T-helper 1 cell treated with Interleukin-12 subunit alpha and Interleukin-12 subunit beta and Interleukin-4 antibody, amounts not matched to agents 30 μg/mL and 1 μg/mL, for 36 hours (primary cell): ENCODE results near the gene U2AF1L4.

ENCODE experiments used
- H3K27ac Mint-ChIP-seq: one replicate; pipeline ENCODE4 v1.8.0; 2021; ENCODE audit warnings: mild to moderate bottlenecking, mixed read lengths
- H3K27me3 Mint-ChIP-seq: one replicate; pipeline ENCODE4 v1.8.0; 2021; ENCODE audit warnings: low read depth, mixed read lengths
- H3K36me3 Mint-ChIP-seq: one replicate; pipeline ENCODE4 v1.8.0; 2021; ENCODE audit warnings: low read depth, mixed read lengths
- H3K4me1 Mint-ChIP-seq: one replicate; pipeline ENCODE4 v1.8.0; 2021; ENCODE audit warnings: low read depth, mixed read lengths
- H3K4me3 Mint-ChIP-seq: one replicate; pipeline ENCODE4 v1.8.0; 2021; ENCODE audit warnings: mild to moderate bottlenecking, moderate library complexity, mixed read lengths
- H3K9me3 Mint-ChIP-seq: one replicate; pipeline ENCODE4 v1.8.0; 2021; ENCODE audit warnings: mixed read lengths

The U2AF1L4 gene

DNA sequence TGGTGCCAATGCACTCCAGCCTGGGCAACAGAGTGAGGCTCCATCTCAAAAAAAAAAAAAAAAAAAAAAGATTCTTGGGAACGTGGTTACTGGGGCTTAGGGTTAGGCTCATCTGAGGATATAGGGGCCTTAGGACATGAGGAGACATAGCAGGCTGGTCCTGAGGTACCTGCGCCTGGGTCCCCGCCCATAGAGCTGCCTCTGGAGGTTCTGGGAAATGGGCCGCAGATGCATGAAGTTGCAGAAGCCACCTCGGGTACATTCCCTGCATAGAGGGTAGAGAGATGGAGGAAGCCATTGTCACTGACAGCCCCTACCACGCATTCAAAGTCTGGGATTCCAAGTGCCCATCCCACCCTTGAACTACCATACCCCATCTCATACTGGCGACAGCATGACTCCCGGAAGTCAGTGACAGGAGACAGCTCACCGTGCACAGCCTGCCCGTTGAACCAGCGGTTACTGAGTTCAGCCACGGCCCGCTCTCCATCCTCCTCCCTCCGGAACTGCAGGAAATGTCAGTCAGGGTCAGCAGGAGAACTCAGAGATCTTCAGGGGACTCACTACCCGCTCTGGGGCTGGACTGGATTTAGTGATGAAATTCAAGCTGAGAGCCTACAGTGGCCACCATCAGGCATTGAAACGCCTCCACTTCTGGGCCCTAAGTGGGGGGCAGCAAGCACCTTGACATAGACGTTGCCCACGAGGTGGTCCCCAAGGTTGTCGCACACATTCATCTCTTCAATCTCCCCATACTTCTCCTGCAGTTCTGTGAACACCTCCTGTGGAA, 1.4 kb downstream of the U2AF1L4 start:
- Mint-ChIP-seq H3K36me3 (peaks cover 14% of the 10 kb centered on the region), H3K9me3 (no peaks in the 10 kb centered on the region), H3K27me3 (no peaks in the 10 kb centered on the region), H3K4me1 (peaks cover 32% of the 10 kb centered on the region), H3K27ac (peak overlapping the region; percentile 93), H3K4me3 (peak overlapping the region; percentile 92)

GRCh38 chr19:35742121-35742724, 3.0 kb downstream of the U2AF1L4 start, which contains the start of gene IGFLR1:
IGFLR1 (minus strand) TSS chr19:35742452; CDS start chr19:35741180, 1,272 bp downstream.
- H3K4me3 Mint-ChIP-seq = peak within 1 kb of the TSS; percentile 91
- peaks cover 18% of the 10 kb centered on the region for H3K36me3 Mint-ChIP-seq
- no peaks in the 10 kb centered on the region for H3K27me3 Mint-ChIP-seq
- H3K4me1 Mint-ChIP-seq = peaks cover 28% of the 10 kb centered on the region
- no peaks in the 10 kb centered on the region for H3K9me3 Mint-ChIP-seq
- H3K27ac Mint-ChIP-seq = peak within 1 kb of the TSS; percentile 97

DNA sequence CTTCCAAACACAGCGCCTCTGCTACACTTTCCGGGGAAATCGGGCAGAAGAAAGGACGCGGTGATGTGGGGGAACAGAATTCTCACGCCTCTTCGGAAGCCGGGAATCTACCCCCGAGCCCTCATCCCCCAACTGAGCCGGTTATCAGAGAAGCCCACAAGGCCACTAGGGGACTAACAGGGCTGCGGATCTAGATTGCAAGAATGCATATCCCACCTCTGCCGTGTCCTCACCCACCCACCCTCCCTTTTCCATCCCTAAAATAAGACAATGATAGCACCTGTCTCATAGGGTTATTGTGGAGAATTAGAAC, 4.1 kb downstream of the U2AF1L4 start:
- Mint-ChIP-seq H3K4me1 (peaks cover 28% of the 10 kb centered on the region), H3K4me3 (peak overlapping the region; percentile 96), H3K27ac (peak overlapping the region; percentile 92), H3K36me3 (peaks cover 24% of the 10 kb centered on the region), H3K27me3 (no peaks in the 10 kb centered on the region), H3K9me3 (no peaks in the 10 kb centered on the region)

DNA sequence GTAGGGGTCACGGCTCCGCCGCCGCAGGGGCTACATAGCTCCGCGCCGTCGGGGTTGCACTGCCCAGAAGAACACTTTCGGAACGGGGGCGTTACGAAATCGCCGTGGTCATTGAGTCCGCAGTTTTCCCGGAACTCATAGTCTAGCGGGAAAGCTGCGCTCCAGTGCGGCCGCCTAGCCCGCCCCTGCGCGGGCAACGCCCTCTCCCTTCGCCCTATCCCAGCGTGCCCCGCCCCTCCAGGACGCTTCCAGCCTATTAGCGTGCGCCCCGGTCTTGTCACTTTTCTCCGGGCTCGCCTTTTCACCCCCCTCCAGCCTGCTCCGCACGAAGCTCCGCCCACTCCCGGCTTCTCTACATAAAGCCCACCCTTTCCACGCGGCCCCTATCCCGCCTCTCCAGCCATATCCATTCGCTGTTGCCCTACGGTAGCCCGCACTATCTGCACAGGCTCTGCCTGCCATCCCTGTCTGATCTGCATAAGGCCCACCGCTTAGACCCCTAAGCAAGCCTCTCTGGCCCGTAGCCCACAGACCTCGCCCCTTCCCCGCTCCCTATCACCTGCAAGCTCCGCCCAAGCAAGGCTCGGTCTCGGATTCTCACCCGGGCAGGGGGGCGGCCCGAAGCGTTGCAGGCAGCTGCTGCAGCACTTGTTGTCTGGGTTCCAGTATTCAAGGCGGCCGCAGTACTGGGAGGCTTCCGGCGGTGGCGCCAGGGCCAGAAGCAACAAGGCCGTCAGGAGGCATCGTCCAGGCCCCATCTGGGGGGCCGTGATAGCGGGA, 4.6 kb downstream of the U2AF1L4 start:
- H3K36me3 Mint-ChIP-seq = peaks cover 25% of the 10 kb centered on the region
- H3K27ac Mint-ChIP-seq = peak overlapping the region; percentile 92
- no peaks in the 10 kb centered on the region for H3K27me3 Mint-ChIP-seq
- H3K4me3 Mint-ChIP-seq = peak overlapping the region; percentile 96
- no peaks in the 10 kb centered on the region for H3K9me3 Mint-ChIP-seq
- peaks cover 27% of the 10 kb centered on the region for H3K4me1 Mint-ChIP-seq

- Mint-ChIP-seq H3K36me3 (peaks cover 21% of the 10 kb centered on the region), H3K27me3 (no peaks in the 10 kb centered on the region), H3K4me3 (peak overlapping the region; percentile 96)
These were observed 5.2 kb downstream of the U2AF1L4 start for GRCh38 chr19:35740108-35740422.

DNA sequence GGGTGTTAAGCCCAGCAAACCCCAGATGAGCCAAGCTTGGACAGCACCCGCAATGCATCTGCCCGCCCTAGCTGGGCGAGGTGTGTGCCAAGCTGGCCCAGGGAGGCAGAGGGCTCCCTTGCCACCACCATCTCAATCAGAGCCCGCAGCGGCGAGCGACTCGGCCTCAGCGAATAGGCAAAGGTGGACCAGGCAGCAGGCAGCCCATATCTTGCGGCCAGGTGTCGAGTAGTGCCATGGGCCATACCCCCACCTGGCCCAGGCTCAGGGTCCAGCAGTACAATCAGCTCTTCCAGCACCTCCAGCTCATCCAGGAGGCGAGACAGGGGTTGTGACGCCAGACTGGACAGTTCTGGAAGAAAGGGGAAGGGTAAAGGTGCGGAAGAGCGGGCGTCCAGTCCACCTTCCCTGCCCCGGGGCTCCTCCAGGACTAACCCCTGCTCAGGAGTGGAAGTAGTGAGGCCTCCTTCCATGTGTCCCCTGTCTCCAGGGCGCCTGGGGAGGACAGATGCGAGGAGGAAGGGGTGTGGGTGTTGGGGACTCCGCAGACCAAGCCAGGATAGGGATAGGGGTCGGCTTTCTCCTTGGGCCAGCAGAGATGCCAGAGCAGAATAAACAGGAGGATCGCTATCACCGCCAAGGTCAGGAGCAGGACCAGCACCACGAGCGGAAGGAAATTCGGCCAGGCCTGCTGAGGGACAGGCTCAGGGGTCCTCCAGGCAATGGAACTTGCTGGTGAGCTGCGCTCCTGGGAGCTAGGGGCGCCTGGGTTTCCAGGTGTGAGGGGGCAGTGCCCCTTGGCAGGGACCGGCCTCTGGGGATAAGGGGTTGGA, 5.7 kb downstream of the U2AF1L4 start:
- Mint-ChIP-seq H3K9me3 (no peaks in the 10 kb centered on the region), H3K27me3 (no peaks in the 10 kb centered on the region), H3K4me3 (peak overlapping the region; percentile 96), H3K27ac (no peak overlapping the region), H3K36me3 (peaks cover 26% of the 10 kb centered on the region), H3K4me1 (peaks cover 27% of the 10 kb centered on the region)

More at GRCh38 chr19:35740108-35740422, 5.2 kb downstream of the U2AF1L4 start:
- H3K4me1 Mint-ChIP-seq = peaks cover 27% of the 10 kb centered on the region
- H3K9me3 Mint-ChIP-seq = no peaks in the 10 kb centered on the region
- H3K27ac Mint-ChIP-seq = no peak overlapping the region

GRCh38 chr19:35738887-35739229, 6.4 kb downstream of the U2AF1L4 start:
- H3K4me3 Mint-ChIP-seq = peak overlapping the region; percentile 37
- no peaks in the 10 kb centered on the region for H3K27me3 Mint-ChIP-seq
- no peaks in the 10 kb centered on the region for H3K9me3 Mint-ChIP-seq
- H3K4me1 Mint-ChIP-seq = peaks cover 26% of the 10 kb centered on the region
- H3K36me3 Mint-ChIP-seq = peaks cover 31% of the 10 kb centered on the region
- H3K27ac Mint-ChIP-seq = peak overlapping the region; percentile 45

- Mint-ChIP-seq H3K36me3 (peaks cover 34% of the 10 kb centered on the region), H3K9me3 (no peaks in the 10 kb centered on the region), H3K27me3 (no peaks in the 10 kb centered on the region), H3K4me1 (peaks cover 23% of the 10 kb centered on the region), H3K4me3 (peak overlapping the region; percentile 37), H3K27ac (peak overlapping the region; percentile 45)
These were observed 7.0 kb downstream of the U2AF1L4 start for GRCh38 chr19:35738021-35738886.

GRCh38 chr19:35736913-35737886, 8.0 kb downstream of the U2AF1L4 start:
- peaks cover 16% of the 10 kb centered on the region for H3K4me1 Mint-ChIP-seq
- H3K36me3 Mint-ChIP-seq = peaks cover 30% of the 10 kb centered on the region
- no peaks in the 10 kb centered on the region for H3K27me3 Mint-ChIP-seq
- no peak overlapping the region for H3K4me3 Mint-ChIP-seq
- no peaks in the 10 kb centered on the region for H3K9me3 Mint-ChIP-seq
- no peak overlapping the region for H3K27ac Mint-ChIP-seq

DNA sequence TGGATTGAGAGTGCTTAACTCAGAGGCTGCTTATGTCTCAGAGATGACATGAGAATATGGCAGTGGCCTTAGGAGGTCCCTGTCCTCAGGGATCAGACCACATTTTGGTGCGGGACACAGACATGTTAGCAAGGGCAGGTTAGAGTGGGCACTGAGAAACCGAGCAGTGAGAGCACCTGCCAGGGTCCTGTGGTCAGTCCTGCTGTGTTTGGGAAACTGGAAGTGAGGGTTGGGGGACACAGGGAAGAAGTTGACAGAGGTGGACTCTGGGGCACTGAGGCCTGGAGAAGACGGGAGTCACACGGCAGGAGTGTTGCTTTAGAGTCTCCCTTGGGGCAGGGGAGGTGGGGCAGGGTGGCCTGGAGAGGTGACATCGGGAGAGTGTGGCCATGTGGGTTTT, 10.3 kb downstream of the U2AF1L4 start:
- H3K27me3 Mint-ChIP-seq = no peaks in the 10 kb centered on the region
- peaks cover 7% of the 10 kb centered on the region for H3K4me1 Mint-ChIP-seq
- no peaks in the 10 kb centered on the region for H3K9me3 Mint-ChIP-seq
- H3K4me3 Mint-ChIP-seq = no peak overlapping the region
- no peak overlapping the region for H3K27ac Mint-ChIP-seq
- H3K36me3 Mint-ChIP-seq = peaks cover 43% of the 10 kb centered on the region

GRCh38 chr19:35734273-35734672, 10.9 kb downstream of the U2AF1L4 start:
- Mint-ChIP-seq H3K27ac (peak overlapping the region; percentile 17), H3K4me3 (no peak overlapping the region), H3K27me3 (no peaks in the 10 kb centered on the region), H3K4me1 (peaks cover 9% of the 10 kb centered on the region), H3K9me3 (no peaks in the 10 kb centered on the region), H3K36me3 (peaks cover 43% of the 10 kb centered on the region)

DNA sequence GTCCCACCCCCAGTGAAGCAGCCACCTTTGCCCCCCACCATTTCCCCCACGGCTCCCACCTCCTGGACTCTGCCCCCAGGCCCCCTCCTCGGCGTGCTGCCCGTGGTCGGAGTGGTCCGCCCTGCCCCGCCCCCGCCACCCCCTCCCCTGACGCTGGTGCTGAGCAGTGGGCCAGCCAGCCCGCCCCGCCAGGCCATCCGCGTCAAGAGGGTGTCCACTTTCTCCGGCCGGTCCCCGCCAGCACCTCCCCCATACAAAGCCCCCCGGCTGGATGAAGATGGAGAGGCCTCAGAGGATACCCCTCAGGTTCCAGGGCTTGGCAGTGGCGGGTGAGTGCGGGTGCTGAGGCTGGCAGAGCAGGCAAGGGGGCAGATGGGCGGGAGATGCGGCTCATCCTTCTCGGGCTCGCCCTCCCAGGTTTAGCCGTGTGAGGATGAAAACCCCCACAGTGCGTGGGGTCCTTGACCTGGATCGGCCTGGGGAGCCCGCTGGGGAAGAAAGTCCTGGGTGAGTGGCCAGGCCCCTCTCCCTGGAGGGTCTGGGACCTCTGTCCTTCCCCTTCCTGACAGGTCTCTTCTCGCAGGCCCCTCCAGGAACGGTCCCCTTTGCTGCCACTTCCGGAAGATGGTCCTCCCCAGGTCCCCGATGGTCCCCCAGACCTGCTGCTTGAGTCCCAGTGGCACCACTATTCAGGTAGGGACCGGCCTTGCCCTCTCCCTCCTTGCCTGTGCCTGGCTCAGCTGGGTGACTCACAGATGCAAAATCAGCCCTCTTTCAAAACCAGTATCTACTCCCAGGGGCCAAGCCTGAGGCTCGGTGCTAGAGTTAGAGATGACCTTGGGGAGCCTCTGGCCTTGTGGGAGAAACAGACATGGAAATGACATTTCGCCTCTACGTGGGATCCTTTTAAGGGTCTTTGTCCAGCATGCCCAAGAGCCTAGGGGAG, 11.8 kb downstream of the U2AF1L4 start:
- Mint-ChIP-seq H3K4me1 (peaks cover 9% of the 10 kb centered on the region), H3K9me3 (no peaks in the 10 kb centered on the region), H3K27me3 (no peaks in the 10 kb centered on the region), H3K27ac (no peak overlapping the region), H3K4me3 (no peak overlapping the region), H3K36me3 (peaks cover 43% of the 10 kb centered on the region)
